Skeletal muscle tissue (tissue), 2 donors: ENCODE results near the gene KNG1. TPM values are rescaled to one million over a fixed set of nuclear protein-coding genes. Genes with fewer than 3 reads are reported as not detected.

Experiments used
- small RNA-seq: library from RNA; depleted of rRNA; stranded (forward); fragments of <200 nt; gene quantifications from one replicate; pipeline ENCODE3, GENCODE V24; 2014
- total RNA-seq: library from RNA; depleted of rRNA; stranded (reverse); fragments of >200 nt; gene quantifications from one replicate; pipeline ENCODE4 v1.2.3, GENCODE V29; 2014

The KNG1 gene
- total RNA-seq, 1 donor from 2014 or later = 0.52 TPM

Small RNA genes within 50 kb of the gene (small RNA-seq; reads per million reads assigned to genes)
- gene RF00092 (not detected), gene RNU6-1105P (not detected), gene SNORA4 (not detected), gene SNORA63 (not detected), gene SNORA81 (not detected), gene SNORD2 (not detected)

Other genes with a start within 250 kb of the KNG1 start
- gene CRYGS, start 173.0 kb upstream of the KNG1 start, total RNA-seq = 1.0 TPM
- 14.6 TPM for gene TBCCD1, start 150.0 kb upstream of the KNG1 start, total RNA-seq
- gene DNAJB11, start 146.6 kb upstream of the KNG1 start, total RNA-seq = 24.5 TPM
- 0.52 TPM for gene AHSG, start 104.3 kb upstream of the KNG1 start, total RNA-seq
- gene FETUB, start 77.0 kb upstream of the KNG1 start, total RNA-seq = not detected
- not detected for gene HRG, start 51.3 kb upstream of the KNG1 start, total RNA-seq
- 795 TPM for gene EIF4A2, start 66.2 kb downstream of the KNG1 start, total RNA-seq
- gene RFC4, start 89.1 kb downstream of the KNG1 start, total RNA-seq = 23.5 TPM
- 16.7 TPM for gene ADIPOQ, start 125.4 kb downstream of the KNG1 start, total RNA-seq
- 16.7 TPM for gene ST6GAL1, start 213.2 kb downstream of the KNG1 start, total RNA-seq